Transverse colon (tissue), 4 donors: Measurements from ENCODE around the gene SLIT1. TPM values are rescaled to one million over a fixed set of nuclear protein-coding genes. Genes with fewer than 3 reads are reported as not detected.

Experiments
- DNase-seq: peaks from one replicate; pipeline ENCODE4 v3.0.0-alpha.2; 2019
- H3K27ac ChIP-seq, 4 donors: fragments of 200-600 bp; sonication (generic); 2 replicates each; pipeline ENCODE4 v1.5.1; 2016 to 2018; ENCODE audit warnings: inconsistent platforms in 4 of 4
- H3K27me3 ChIP-seq: fragments of 200-600 bp; sonication (generic); 2 replicates; pipeline ENCODE4 v1.5.1; 2017; ENCODE audit warnings: inconsistent platforms
- H3K36me3 ChIP-seq, 4 donors: fragments of 200-600 bp; sonication (generic); 2 replicates each; pipeline ENCODE4 v1.5.1; 2017 to 2019; ENCODE audit warnings: inconsistent platforms in 4 of 4
- H3K4me1 ChIP-seq, 4 donors: fragments of 200-600 bp; sonication (generic); 2 replicates each; pipeline ENCODE4 v1.5.1; 2017 to 2020; ENCODE audit warnings: inconsistent platforms in 4 of 4
- H3K4me3 ChIP-seq, 4 donors: fragments of 200-600 bp; sonication (generic); 1 replicate in 1 of 4; 2 replicates in 3 of 4; pipeline versions ENCODE4 v1.5.1 to v1.6.1; 2017 to 2019; ENCODE audit warnings: inconsistent platforms in 4 of 4
- H3K9me3 ChIP-seq, 2 donors: fragments of 200-600 bp; sonication (generic); 2 replicates each; pipeline ENCODE4 v1.5.1; 2017 to 2019; ENCODE audit warnings: inconsistent platforms in 2 of 2
- EP300 ChIP-seq: sonication (generic); formaldehyde crosslinking; IDR thresholded peaks from one replicate; pipeline ENCODE4 v1.6.1; 2017; ENCODE audit warnings: antibody characterized with exemption, low read depth
- POLR2A ChIP-seq: fragments of 450-650 bp; IDR thresholded peaks from one replicate; pipeline ENCODE4 v1.6.1; 2016; ENCODE audit warnings: antibody characterized with exemption, mild to moderate bottlenecking, moderate library complexity
- POLR2AphosphoS5 ChIP-seq, 3 donors: sonication (generic); formaldehyde crosslinking; IDR thresholded peaks; one replicate each; pipeline ENCODE4 v1.6.1; 2016; ENCODE audit warnings: antibody characterized with exemption in 3 of 3
- WGBS, 2 donors: methylation state at CpG; one replicate each; pipeline ENCODE4 v1.1.5; 2018; ENCODE audit warnings: low coverage in 1 of 2; 5-methylcytosine and 5-hydroxymethylcytosine counted together
- in situ Hi-C, 4 donors: fragments of 200-750 bp; cut with MboI; loops; one replicate each; pipeline versions ENCODE4 v1.15.0 to v1.15.1; 2017; ENCODE audit warnings: low sequenced_read_pairs in 3 of 4, low pct_ligation_motif_present in 1 of 4, low pct_unique_long_range_greater_than_20kb in 1 of 4
- intact Hi-C: fragments of 100-400 bp; cut with DNase I; formaldehyde crosslinking; loops from one replicate; pipeline ENCODE4 v1.15.1; 2023; ENCODE audit warnings: low total_unique reads
- total RNA-seq, 4 donors: library from RNA; depleted of rRNA; stranded (reverse); fragments of >200 nt; gene quantifications; one replicate each; pipeline ENCODE4 v1.1.0, GENCODE V29; 2016
- TF ChIP-seq, protein P1 (sequence below), 5 experiments: fragments of 200-600 bp in 3 of 5; fragments of 450-650 bp in 2 of 5; sonication (generic) in 3 of 5; IDR thresholded peaks; 1 replicate in 2 of 5; 2 replicates in 3 of 5; pipeline ENCODE4 v1.5.1; 2016 to 2017; ENCODE audit warnings: antibody characterized with exemption in 5 of 5, inconsistent platforms in 3 of 5, mild to moderate bottlenecking in 2 of 5, moderate library complexity in 1 of 5

The SLIT1 gene
- total RNA-seq, 4 donors from 2014 or later, result 0.27 to 1.9 (median 0.32) TPM; not detected in 1

DNA sequence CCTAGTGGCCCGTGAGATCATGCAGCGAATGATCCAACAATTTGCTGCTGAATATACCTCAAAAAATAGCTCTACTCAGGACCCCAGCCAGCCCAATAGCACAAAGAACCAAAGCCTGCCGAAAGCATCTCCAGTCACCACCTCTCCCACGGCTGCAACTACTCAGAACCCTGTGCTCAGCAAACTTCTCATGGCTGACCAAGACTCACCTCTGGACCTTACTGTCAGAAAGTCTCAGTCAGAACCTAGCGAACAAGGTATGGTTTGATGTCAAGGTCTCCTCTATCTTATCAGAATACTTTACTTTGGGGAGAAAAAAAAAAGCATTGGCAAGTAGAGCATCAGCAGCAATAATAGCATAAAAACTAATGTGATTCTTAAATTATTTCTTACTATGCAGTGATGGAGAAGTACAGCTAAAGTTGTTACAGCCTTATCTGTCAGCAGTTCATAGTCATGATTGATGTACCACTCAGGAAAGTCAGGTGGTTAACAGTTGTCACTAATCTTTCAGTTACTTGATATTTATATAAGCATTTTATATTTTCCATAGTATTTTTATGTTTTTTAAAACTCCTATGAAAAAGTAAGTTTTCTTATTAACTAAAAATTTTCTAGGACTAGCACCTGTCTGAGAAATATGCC lies 236.6 kb downstream of the SLIT1 start:
- H3K27me3 ChIP-seq, result no peaks in the 10 kb centered on the region
- H3K4me3 ChIP-seq, result no peak overlapping the region
- H3K27ac ChIP-seq, result no peak overlapping the region
- no peaks in the 10 kb centered on the region for H3K9me3 ChIP-seq
- WGBS, 2 donors, result 96 to 100% methylated on average over 3 to 5 of the region's 5 CpGs
- intact Hi-C loops (no loop called here), in situ Hi-C loops (no loop called here)
- H3K4me1 ChIP-seq, result no peaks in the 10 kb centered on the region
- no peak for DNase-seq
- peaks cover 0 to 8% (median 0%) of the 10 kb centered on the region in 4 donors for H3K36me3 ChIP-seq
- TF ChIP-seq EP300, result no peak
- TF ChIP-seq, protein P1, sequence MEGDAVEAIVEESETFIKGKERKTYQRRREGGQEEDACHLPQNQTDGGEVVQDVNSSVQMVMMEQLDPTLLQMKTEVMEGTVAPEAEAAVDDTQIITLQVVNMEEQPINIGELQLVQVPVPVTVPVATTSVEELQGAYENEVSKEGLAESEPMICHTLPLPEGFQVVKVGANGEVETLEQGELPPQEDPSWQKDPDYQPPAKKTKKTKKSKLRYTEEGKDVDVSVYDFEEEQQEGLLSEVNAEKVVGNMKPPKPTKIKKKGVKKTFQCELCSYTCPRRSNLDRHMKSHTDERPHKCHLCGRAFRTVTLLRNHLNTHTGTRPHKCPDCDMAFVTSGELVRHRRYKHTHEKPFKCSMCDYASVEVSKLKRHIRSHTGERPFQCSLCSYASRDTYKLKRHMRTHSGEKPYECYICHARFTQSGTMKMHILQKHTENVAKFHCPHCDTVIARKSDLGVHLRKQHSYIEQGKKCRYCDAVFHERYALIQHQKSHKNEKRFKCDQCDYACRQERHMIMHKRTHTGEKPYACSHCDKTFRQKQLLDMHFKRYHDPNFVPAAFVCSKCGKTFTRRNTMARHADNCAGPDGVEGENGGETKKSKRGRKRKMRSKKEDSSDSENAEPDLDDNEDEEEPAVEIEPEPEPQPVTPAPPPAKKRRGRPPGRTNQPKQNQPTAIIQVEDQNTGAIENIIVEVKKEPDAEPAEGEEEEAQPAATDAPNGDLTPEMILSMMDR (IDR thresholded peaks at IDR 0.05), result no peak
- no peak for TF ChIP-seq POLR2AphosphoS5 (IDR thresholded peaks at IDR 0.05)
- no peak for TF ChIP-seq POLR2A

Other genes with a start within 250 kb of the SLIT1 start
- 1 to 10 TPM; 4.5 to 8.4 (median 7.4) TPM for gene ARHGAP19, start 106.7 kb upstream of the SLIT1 start, total RNA-seq
- gene FRAT1, start 133.3 kb upstream of the SLIT1 start, total RNA-seq, result 10 to 100 TPM in 2 of 4 donors, 1 to 10 TPM in 2; 5.8 to 15.7 (median 10.3) TPM
- 10 to 100 TPM; 46.4 to 72.2 (median 54.6) TPM for gene FRAT2, start 148.8 kb upstream of the SLIT1 start, total RNA-seq
- 10 to 100 TPM in 3 of 4 donors, 1 to 10 TPM in 1; 5.7 to 14.0 (median 11.5) TPM for gene RRP12, start 215.4 kb upstream of the SLIT1 start, total RNA-seq
- 100 to 1,000 TPM in 3 of 4 donors, 10 to 100 TPM in 1; 94.5 to 216 (median 124) TPM for gene PGAM1, start 240.2 kb upstream of the SLIT1 start, total RNA-seq